ENCODE data around the gene CCS.

The CCS gene

GRCh38 chr11:66607126-66607834 lies 14.3 kb downstream of the CCS start:
- no peak for TF ChIP-seq CTCF (conservative IDR thresholded peaks at IDR 0.05; ENCODE audit: low read depth, low read length)
- no peak for DNase-seq (ENCODE audit: low read depth)
- H3K4me3 ChIP-seq (ENCODE audit: low read length) = no peak overlapping the region

- no peak for DNase-seq (ENCODE audit: low read depth)
- H3K4me3 ChIP-seq (ENCODE audit: low read length) = no peak overlapping the region
- no peak for TF ChIP-seq CTCF (conservative IDR thresholded peaks at IDR 0.05; ENCODE audit: low read depth, low read length)
Observed at GRCh38 chr11:66609721-66610617, 17.0 kb downstream of the CCS start.

GRCh38 chr11:66612458-66612857 lies 19.5 kb downstream of the CCS start:
- no peak for TF ChIP-seq CTCF (conservative IDR thresholded peaks at IDR 0.05; ENCODE audit: low read depth, low read length)
- no peak overlapping the region for H3K4me3 ChIP-seq (ENCODE audit: low read length)
- DNase-seq (ENCODE audit: low read depth) = no peak

- H3K4me3 ChIP-seq (ENCODE audit: low read length) = no peak overlapping the region
- TF ChIP-seq CTCF (conservative IDR thresholded peaks at IDR 0.05; ENCODE audit: low read depth, low read length) = no peak
- DNase-seq (ENCODE audit: low read depth) = no peak
Observed at GRCh38 chr11:66614073-66614472, 21.1 kb downstream of the CCS start.

GRCh38 chr11:66616379-66617154 lies 23.6 kb downstream of the CCS start, which contains the start of gene RBM14:
Gene RBM14 (plus strand): TSS chr11:66616630. CDS start chr11:66616721, 91 bp downstream.
- no peak for TF ChIP-seq CTCF (conservative IDR thresholded peaks at IDR 0.05; ENCODE audit: low read depth, low read length)
- H3K4me3 ChIP-seq (ENCODE audit: low read length) = peak within 1 kb of the TSS; percentile 98
- DNase-seq (ENCODE audit: low read depth) = peak; percentile 97

- TF ChIP-seq CTCF (conservative IDR thresholded peaks at IDR 0.05; ENCODE audit: low read depth, low read length) = no peak
- peak overlapping the region; percentile 98 for H3K4me3 ChIP-seq (ENCODE audit: low read length)
- DNase-seq (ENCODE audit: low read depth) = no peak
Observed at GRCh38 chr11:66617155-66617834, 24.3 kb downstream of the CCS start.
